Neural cell (in vitro differentiated cells): ENCODE results near the gene STK40. TPM values are rescaled to one million over a fixed set of nuclear protein-coding genes. Genes with fewer than 3 reads are reported as not detected.

Experiments used
- H2AFZ ChIP-seq: fragments of 200-600, 300-800 bp; sonication (generic), shearing (Covaris generic); 2 replicates; pipeline ENCODE4 v1.6.0; 2014; ENCODE audit warnings: low read depth, mild to moderate bottlenecking, antibody characterized with exemption, low read length, moderate library complexity
- H3F3A ChIP-seq: fragments of 200-600 bp; shearing (Covaris generic); 2 replicates; pipeline ENCODE4 v1.6.1; 2016; ENCODE audit warnings: mild to moderate bottlenecking, moderate library complexity, mixed read lengths, antibody characterized with exemption, low read length; ENCODE audit not compliant: insufficient read depth, poor library complexity, severe bottlenecking
- H3K27ac ChIP-seq: fragments of 200-600, 300-800 bp; sonication (generic), shearing (Covaris generic); 2 replicates; pipeline ENCODE4 v1.5.1; 2014; ENCODE audit warnings: mild to moderate bottlenecking, low read length, moderate library complexity
- H3K27me3 ChIP-seq: fragments of 300-800, 200-600 bp; sonication (generic), shearing (Covaris generic); 2 replicates; pipeline ENCODE4 v1.6.0; 2014; ENCODE audit warnings: mild to moderate bottlenecking, low read depth, low read length, moderate library complexity; ENCODE audit not compliant: insufficient read depth
- H3K36me3 ChIP-seq: fragments of 300-800, 200-600 bp; sonication (generic), shearing (Covaris generic); 2 replicates; pipeline ENCODE4 v1.5.1; 2014; ENCODE audit warnings: mild to moderate bottlenecking, antibody characterized with exemption, low read length, moderate library complexity; ENCODE audit not compliant: insufficient read depth
- H3K4me2 ChIP-seq: fragments of 300-800, 200-600 bp; sonication (generic), shearing (Covaris generic); 2 replicates; pipeline ENCODE4 v1.6.0; 2014; ENCODE audit warnings: mild to moderate bottlenecking, low read length
- H3K4me3 ChIP-seq: fragments of 300-800, 200-600 bp; sonication (generic), shearing (Covaris generic); 2 replicates; pipeline ENCODE4 v1.5.1; 2014; ENCODE audit warnings: mild to moderate bottlenecking, low read length, moderate library complexity
- H3K79me2 ChIP-seq: fragments of 200-600 bp; shearing (Covaris generic); replicated peaks from 2 replicates; pipeline ENCODE4 v1.6.0; 2014; ENCODE audit warnings: mild to moderate bottlenecking, low read length, moderate library complexity; ENCODE audit not compliant: insufficient read depth
- H3K9ac ChIP-seq: fragments of 300-800, 200-600 bp; sonication (generic), shearing (Covaris generic); 2 replicates; pipeline ENCODE4 v1.6.1; 2016; ENCODE audit warnings: mild to moderate bottlenecking, low read length, mixed read lengths
- H3K9me2 ChIP-seq: fragments of 200-600 bp; shearing (Covaris generic); 2 replicates; pipeline ENCODE4 v1.6.1; 2016; ENCODE audit warnings: mild to moderate bottlenecking, low read length, mixed read lengths; ENCODE audit not compliant: insufficient read depth
- H3K9me3 ChIP-seq: fragments of 200-600, 300-800 bp; sonication (generic), shearing (Covaris generic); 2 replicates; pipeline ENCODE4 v1.6.1; 2016; ENCODE audit warnings: mild to moderate bottlenecking, mixed run types, low read length, moderate library complexity, mixed read lengths
- H4K20me1 ChIP-seq: fragments of 200-600 bp; shearing (Covaris generic); 2 replicates; pipeline ENCODE4 v1.6.1; 2016; ENCODE audit warnings: mild to moderate bottlenecking, mixed run types; ENCODE audit not compliant: insufficient read depth
- EP300 ChIP-seq: fragments of 450-650 bp; conservative IDR thresholded peaks from 2 replicates; pipeline ENCODE4 v1.6.1; 2014; ENCODE audit warnings: antibody characterized with exemption, mild to moderate bottlenecking, moderate library complexity; ENCODE audit not compliant: poor library complexity, severe bottlenecking
- EZH2 ChIP-seq: fragments of 200-600, 300-800 bp; shearing (Covaris generic), sonication (generic); IDR thresholded peaks from 2 replicates; pipeline ENCODE4 v1.6.1; 2014; ENCODE audit warnings: antibody characterized with exemption, low read length, borderline replicate concordance, mild to moderate bottlenecking; ENCODE audit not compliant: insufficient read depth, poor library complexity, severe bottlenecking
- MXI1 ChIP-seq: fragments of 450-650 bp; conservative IDR thresholded peaks from 2 replicates; pipeline ENCODE4 v1.6.1; 2014; ENCODE audit warnings: antibody characterized with exemption, mild to moderate bottlenecking; ENCODE audit not compliant: poor library complexity, severe bottlenecking
- POLR2AphosphoS5 ChIP-seq: IDR thresholded peaks from 2 replicates; pipeline ENCODE4 v1.6.1; 2012
- RAD21 ChIP-seq: fragments of 450-650 bp; conservative IDR thresholded peaks from 2 replicates; pipeline ENCODE4 v1.6.1; 2014; ENCODE audit warnings: antibody characterized with exemption, mild to moderate bottlenecking, moderate library complexity
- SMC3 ChIP-seq: fragments of 450-650 bp; conservative IDR thresholded peaks from 2 replicates; pipeline ENCODE4 v1.6.1; 2014; ENCODE audit warnings: antibody characterized with exemption, mild to moderate bottlenecking, moderate library complexity; ENCODE audit not compliant: poor library complexity
- TAF1 ChIP-seq: IDR thresholded peaks from 2 replicates; pipeline ENCODE4 v1.6.1; 2012; ENCODE audit warnings: low read depth
- polyA plus RNA-seq: library from polyadenylated mRNA; depleted of rRNA; stranded (reverse); fragments of >200 nt; gene quantifications from 2 replicates; pipeline ENCODE4 v1.2.3, GENCODE V29; 2014
- TF ChIP-seq, protein P1 (sequence below): fragments of 450-650 bp; IDR thresholded peaks from 2 replicates; pipeline ENCODE4 v1.5.1; 2014; ENCODE audit warnings: antibody characterized with exemption, mild to moderate bottlenecking, moderate library complexity; ENCODE audit not compliant: poor library complexity, severe bottlenecking
- TF ChIP-seq, protein P2 (sequence below): IDR thresholded peaks from 2 replicates; pipeline ENCODE4 v1.6.1; 2012; ENCODE audit warnings: borderline replicate concordance

Gene STK40
- polyA plus RNA-seq, 1 donor from 2014 or later, result 8.4 TPM

DNA sequence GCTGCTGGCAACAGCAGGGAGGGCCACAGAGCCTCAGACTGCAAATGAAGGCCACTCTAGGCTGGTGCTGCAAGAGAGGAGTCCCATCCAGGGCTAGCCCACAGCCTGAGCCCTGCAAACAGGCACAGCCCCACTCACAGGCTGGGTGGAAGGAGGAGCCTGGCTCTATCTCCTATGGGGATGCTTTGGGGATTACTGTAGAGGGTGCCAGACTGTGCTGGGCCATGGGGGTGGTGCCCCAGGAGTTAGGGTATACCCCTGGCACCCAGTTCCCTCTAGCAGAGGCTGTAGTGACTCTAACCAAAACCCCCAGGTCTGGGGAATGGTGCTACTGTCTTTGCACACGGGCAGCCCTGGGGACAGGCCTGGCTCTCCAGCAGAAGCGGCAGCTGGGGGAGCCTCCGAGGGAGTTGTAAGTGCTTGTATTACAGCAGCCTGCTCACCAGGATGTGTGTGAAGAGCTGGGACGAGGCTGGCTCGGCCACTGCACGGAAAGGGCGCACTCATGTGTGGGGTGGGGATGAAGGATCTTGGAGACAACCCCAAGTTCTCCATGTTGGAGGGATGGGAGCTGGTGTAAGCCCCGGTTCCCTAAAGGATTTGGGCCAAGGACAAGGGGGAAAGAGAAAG, 38.9 kb downstream of the STK40 start:
- Histone ChIP-seq H3K4me2 (no peak overlapping the region), H3K27ac (no peak overlapping the region), H4K20me1 (no peaks in the 10 kb centered on the region), H2AFZ (no peak overlapping the region), H3K79me2 (no peaks in the 10 kb centered on the region), H3K9me2 (no peaks in the 10 kb centered on the region), H3K4me3 (no peak overlapping the region), H3K27me3 (no peaks in the 10 kb centered on the region), H3K9me3 (no peaks in the 10 kb centered on the region), H3K9ac (no peak overlapping the region), H3K36me3 (peaks cover 5% of the 10 kb centered on the region), H3F3A (no peaks in the 10 kb centered on the region)
- no peak for TF ChIP-seq RAD21
- TF ChIP-seq TAF1, result no peak
- no peak for TF ChIP-seq SMC3
- no peak for TF ChIP-seq MXI1

DNA sequence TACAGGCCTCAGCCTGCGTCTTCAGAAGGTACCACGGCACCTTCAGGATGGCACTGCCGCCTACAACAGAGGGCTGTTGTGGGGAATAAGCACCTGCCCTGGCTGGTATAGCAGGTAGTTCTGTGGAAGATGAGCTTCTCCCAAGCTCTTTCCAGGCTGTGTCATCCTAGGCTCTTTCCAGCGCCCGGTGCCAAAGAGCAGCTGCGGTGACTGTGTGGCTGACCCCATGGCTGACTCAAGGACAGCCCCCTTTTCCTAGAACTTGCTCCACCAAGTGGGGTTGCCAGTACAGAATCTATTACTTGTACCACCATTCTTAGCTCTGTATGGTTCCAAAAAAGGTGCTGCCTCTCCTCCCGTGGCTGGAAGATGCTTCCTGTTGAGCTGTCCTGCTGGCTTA, 40.4 kb downstream of the STK40 start:
- Histone ChIP-seq H2AFZ (no peak overlapping the region), H3K4me2 (no peak overlapping the region), H3K36me3 (peaks cover 5% of the 10 kb centered on the region), H3K9ac (no peak overlapping the region), H3K9me3 (no peaks in the 10 kb centered on the region), H4K20me1 (no peaks in the 10 kb centered on the region), H3K9me2 (no peaks in the 10 kb centered on the region), H3K27me3 (no peaks in the 10 kb centered on the region), H3K27ac (no peak overlapping the region), H3K4me3 (no peak overlapping the region), H3K79me2 (no peaks in the 10 kb centered on the region), H3F3A (no peaks in the 10 kb centered on the region)
- TF ChIP-seq TAF1, result no peak
- TF ChIP-seq MXI1, result no peak
- TF ChIP-seq SMC3, result no peak
- no peak for TF ChIP-seq EZH2
- TF ChIP-seq, protein P1, sequence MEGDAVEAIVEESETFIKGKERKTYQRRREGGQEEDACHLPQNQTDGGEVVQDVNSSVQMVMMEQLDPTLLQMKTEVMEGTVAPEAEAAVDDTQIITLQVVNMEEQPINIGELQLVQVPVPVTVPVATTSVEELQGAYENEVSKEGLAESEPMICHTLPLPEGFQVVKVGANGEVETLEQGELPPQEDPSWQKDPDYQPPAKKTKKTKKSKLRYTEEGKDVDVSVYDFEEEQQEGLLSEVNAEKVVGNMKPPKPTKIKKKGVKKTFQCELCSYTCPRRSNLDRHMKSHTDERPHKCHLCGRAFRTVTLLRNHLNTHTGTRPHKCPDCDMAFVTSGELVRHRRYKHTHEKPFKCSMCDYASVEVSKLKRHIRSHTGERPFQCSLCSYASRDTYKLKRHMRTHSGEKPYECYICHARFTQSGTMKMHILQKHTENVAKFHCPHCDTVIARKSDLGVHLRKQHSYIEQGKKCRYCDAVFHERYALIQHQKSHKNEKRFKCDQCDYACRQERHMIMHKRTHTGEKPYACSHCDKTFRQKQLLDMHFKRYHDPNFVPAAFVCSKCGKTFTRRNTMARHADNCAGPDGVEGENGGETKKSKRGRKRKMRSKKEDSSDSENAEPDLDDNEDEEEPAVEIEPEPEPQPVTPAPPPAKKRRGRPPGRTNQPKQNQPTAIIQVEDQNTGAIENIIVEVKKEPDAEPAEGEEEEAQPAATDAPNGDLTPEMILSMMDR, result no peak
- TF ChIP-seq RAD21, result no peak
- no peak for TF ChIP-seq POLR2AphosphoS5
- TF ChIP-seq EP300, result no peak
- TF ChIP-seq, protein P2, sequence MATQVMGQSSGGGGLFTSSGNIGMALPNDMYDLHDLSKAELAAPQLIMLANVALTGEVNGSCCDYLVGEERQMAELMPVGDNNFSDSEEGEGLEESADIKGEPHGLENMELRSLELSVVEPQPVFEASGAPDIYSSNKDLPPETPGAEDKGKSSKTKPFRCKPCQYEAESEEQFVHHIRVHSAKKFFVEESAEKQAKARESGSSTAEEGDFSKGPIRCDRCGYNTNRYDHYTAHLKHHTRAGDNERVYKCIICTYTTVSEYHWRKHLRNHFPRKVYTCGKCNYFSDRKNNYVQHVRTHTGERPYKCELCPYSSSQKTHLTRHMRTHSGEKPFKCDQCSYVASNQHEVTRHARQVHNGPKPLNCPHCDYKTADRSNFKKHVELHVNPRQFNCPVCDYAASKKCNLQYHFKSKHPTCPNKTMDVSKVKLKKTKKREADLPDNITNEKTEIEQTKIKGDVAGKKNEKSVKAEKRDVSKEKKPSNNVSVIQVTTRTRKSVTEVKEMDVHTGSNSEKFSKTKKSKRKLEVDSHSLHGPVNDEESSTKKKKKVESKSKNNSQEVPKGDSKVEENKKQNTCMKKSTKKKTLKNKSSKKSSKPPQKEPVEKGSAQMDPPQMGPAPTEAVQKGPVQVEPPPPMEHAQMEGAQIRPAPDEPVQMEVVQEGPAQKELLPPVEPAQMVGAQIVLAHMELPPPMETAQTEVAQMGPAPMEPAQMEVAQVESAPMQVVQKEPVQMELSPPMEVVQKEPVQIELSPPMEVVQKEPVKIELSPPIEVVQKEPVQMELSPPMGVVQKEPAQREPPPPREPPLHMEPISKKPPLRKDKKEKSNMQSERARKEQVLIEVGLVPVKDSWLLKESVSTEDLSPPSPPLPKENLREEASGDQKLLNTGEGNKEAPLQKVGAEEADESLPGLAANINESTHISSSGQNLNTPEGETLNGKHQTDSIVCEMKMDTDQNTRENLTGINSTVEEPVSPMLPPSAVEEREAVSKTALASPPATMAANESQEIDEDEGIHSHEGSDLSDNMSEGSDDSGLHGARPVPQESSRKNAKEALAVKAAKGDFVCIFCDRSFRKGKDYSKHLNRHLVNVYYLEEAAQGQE, result no peak

DNA sequence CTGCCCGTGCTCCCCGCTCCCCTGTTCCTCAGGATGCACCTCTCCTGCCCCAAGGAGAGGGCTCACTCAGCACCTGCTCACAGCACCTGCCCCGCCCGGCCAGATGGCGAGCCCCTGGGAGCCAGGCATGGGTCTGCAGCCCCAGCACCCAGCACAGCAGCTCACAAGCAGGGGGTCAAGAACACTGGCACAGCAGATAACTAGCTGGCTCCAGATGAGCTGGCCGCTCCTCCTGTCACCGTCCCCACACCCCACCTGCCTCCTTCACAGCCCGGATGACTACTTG, 41.4 kb downstream of the STK40 start:
- Histone ChIP-seq H3K27me3 (no peaks in the 10 kb centered on the region), H3K4me2 (no peak overlapping the region), H3K4me3 (no peak overlapping the region), H2AFZ (no peak overlapping the region), H3F3A (no peaks in the 10 kb centered on the region), H4K20me1 (no peaks in the 10 kb centered on the region), H3K27ac (no peak overlapping the region), H3K79me2 (no peaks in the 10 kb centered on the region), H3K36me3 (peaks cover 5% of the 10 kb centered on the region), H3K9ac (no peak overlapping the region), H3K9me3 (no peaks in the 10 kb centered on the region), H3K9me2 (no peaks in the 10 kb centered on the region)
- TF ChIP-seq EP300, result no peak
- TF ChIP-seq MXI1, result no peak
- TF ChIP-seq EZH2, result no peak
